GM10248 (cell line): ENCODE results near the gene CALN1.

Experiments
- CTCF ChIA-PET: fragments of 300-600 bp; sonication (Branson Sonifier 250); formaldehyde crosslinking; extraction: SDS; loops from one replicate; lab custom pipeline; 2021; ENCODE audit warnings: antibody characterized with exemption; lab: Yijun Ruan, JAX
- POLR2A ChIA-PET: fragments of 350-650 bp; sonication (Branson Sonifier 250); formaldehyde crosslinking; extraction: SDS; loops from one replicate; lab custom pipeline; 2020; ENCODE audit warnings: antibody characterized with exemption; lab: Yijun Ruan, JAX
- DNase-seq: peaks from one replicate; pipeline ENCODE4 v3.0.0; 2012; ENCODE audit errors: extremely low spot score
- CTCF ChIP-seq: IDR thresholded peaks from 2 replicates; pipeline ENCODE4 v1.5.1; 2012; ENCODE audit warnings: mild to moderate bottlenecking, low read depth; ENCODE audit errors: extremely low read depth, missing control alignments, control extremely low read depth

Gene CALN1

DNA sequence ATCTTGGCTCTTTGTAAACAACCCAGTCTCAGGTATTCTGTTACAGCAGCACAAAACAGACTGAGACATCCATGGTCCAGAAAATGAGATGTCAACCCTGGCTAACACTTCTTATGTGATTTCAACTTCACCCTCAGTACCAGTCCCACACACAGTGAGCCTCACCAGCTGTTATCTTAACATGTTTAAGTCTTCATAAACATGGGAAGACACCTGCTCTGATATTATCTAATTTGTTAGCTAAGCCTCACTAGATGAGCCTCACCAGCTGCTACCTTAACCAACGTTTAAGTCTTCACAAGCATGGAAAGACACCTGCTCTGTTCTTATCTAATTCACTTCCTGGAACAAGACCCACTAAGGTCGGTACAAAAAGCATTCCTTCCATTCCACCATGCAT is 130.8 kb downstream of the CALN1 start:
- DNase-seq: no peak
- POLR2A ChIA-PET: no interaction called here
- CTCF ChIA-PET: interaction anchor here (1.7 kb wide), 1 partner anchor 58 kb away, joined by 3 read pairs; no protein-coding TSS in a partner anchor
- no peak for TF ChIP-seq CTCF

DNA sequence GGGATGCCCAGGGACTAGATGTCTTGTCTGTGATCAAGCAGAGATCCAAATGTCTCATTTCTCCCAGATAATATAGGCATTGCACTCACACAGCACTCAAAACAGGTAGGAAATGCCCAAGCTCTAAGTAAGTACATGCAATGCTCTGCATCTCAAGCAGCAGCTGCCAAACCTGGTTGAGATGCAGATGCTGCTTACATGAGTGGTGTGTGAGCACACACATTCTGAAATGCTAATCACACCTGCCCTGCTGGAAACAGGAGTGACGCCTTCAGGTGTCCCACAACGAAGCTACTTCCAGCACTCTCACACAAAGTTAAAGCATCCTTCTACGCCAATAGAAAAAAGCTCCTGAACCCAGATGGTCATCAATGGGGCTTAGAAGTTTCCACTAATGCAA is 132.9 kb downstream of the CALN1 start:
- DNase-seq: no peak
- POLR2A ChIA-PET: no interaction called here
- TF ChIP-seq CTCF: no peak
- CTCF ChIA-PET: no interaction called here

- POLR2A ChIA-PET: no interaction called here
- TF ChIP-seq CTCF: no peak
- CTCF ChIA-PET: no interaction called here
- DNase-seq: no peak
Observed at GRCh38 chr7:72278550-72278949, 133.6 kb downstream of the CALN1 start.

DNA sequence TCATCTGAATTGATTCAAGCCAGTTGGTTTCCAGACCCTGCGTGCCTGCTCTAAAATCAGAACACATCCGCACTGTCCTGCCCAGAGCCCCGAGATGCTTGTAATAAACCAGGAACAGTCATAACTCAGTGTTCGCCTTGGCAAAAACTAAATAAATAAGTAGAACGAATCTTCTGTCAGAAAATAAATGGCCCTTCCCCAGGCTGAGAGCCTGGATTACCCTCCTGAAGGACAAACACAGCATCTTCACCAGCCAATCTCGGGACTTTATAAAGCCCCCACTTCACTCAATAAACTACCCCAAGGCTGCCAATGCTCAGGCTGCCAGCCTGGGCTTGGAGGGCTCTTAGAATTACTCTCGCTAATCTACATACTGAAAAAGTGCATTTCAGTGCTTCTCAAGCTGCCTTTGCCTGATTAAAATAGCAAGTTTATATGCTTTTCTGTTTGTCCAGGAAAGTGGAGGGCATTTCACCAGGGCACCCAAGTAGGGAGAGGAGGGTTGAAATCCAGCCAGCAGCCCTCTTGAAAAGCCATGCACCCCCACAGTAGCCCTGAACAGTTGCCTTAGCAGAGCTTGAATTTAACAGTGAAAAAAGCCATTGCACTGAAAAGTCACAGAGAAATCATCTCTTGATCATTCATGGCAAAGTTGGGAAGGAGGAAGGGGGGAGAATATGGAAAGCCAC is 136.6 kb downstream of the CALN1 start:
- ChIA-PET POLR2A (no interaction called here), CTCF (no interaction called here)
- no peak for TF ChIP-seq CTCF
- no peak for DNase-seq

DNA sequence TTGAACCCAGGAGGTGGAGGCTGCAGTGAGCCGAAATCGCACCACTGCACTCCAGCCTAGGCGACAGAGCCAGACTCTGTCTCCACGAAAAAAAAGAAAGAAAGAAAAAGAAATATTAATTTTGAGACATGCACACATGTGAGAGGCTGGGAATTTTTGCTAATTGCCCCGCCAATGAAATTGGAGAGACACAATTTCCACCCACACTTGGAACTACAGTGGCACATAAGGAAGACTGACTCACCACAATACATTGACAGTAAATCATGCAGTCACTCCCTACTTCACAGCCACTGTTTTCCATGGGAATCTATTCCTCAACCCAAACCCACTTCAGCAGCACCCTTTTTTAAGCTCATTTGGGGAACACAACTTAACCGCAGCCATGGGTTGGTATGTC is 139.7 kb downstream of the CALN1 start:
- no peak for DNase-seq
- ChIA-PET POLR2A (no interaction called here), CTCF (interaction anchor here (1.2 kb wide), 1 partner anchor 9 kb away, joined by 4 read pairs; no protein-coding TSS in a partner anchor)
- TF ChIP-seq CTCF: no peak

GRCh38 chr7:72268796-72269195 is 143.3 kb downstream of the CALN1 start:
- TF ChIP-seq CTCF: no peak
- ChIA-PET CTCF (no interaction called here), POLR2A (no interaction called here)
- DNase-seq: no peak
